GM13977 (cell line): ENCODE data around the gene ALG5.
A peak's percentile ranks its signal among the peaks of the same experiment; 100 is the strongest.

Experiments used
- DNase-seq: peaks from one replicate; pipeline ENCODE4 v3.0.0; 2012; ENCODE audit warnings: low spot score
- in situ Hi-C: fragments of 300-500 bp; cut with MboI; formaldehyde crosslinking; loops from one replicate; pipeline ENCODE4 v1.12.0; 2022; ENCODE audit warnings: low sequenced_read_pairs, low pct_unique_long_range_greater_than_20kb, mixed read lengths, inconsistent platforms; ENCODE audit not compliant: unreplicated experiment
- TF ChIP-seq, protein P1 (sequence below): IDR thresholded peaks from 2 replicates; pipeline ENCODE4 v1.5.1; 2012; ENCODE audit warnings: mild to moderate bottlenecking, control low read depth; ENCODE audit not compliant: insufficient read depth; ENCODE audit errors: extremely low read depth, missing control alignments

ALG5 gene

DNA sequence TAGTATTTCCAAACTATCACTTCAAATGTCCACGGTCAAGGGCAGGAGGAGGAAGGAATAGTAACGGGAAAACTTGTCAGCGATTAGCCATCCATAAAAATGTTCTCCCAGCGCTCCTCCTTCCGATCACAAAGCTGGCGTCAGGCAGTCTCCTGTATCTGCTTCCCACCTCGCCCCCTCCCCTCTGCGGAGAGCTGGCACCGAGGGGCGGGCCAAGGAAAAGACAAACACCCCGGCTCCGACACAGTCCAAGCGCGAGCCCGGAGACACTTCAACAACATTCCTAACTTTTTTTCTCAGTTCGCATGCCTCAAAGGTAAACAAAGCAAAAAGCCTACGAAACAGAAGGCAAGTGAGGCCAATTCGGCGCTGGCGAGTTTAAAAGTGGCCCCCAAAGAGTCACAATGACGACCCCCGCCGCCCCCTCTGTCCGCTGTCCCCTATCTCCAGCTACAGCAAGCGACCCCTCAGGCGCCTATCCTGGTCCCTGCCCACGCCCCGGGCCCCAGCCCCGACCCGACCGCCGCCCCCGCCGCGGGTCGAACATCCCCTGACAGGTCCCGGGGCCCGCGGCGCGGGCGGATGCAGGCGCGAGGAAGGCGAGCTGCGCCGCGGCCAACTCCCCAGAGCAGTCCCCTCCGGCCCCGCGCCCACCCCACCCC is 79.8 kb downstream of the ALG5 start:
- peak; percentile 36 for DNase-seq
- TF ChIP-seq, protein P1, sequence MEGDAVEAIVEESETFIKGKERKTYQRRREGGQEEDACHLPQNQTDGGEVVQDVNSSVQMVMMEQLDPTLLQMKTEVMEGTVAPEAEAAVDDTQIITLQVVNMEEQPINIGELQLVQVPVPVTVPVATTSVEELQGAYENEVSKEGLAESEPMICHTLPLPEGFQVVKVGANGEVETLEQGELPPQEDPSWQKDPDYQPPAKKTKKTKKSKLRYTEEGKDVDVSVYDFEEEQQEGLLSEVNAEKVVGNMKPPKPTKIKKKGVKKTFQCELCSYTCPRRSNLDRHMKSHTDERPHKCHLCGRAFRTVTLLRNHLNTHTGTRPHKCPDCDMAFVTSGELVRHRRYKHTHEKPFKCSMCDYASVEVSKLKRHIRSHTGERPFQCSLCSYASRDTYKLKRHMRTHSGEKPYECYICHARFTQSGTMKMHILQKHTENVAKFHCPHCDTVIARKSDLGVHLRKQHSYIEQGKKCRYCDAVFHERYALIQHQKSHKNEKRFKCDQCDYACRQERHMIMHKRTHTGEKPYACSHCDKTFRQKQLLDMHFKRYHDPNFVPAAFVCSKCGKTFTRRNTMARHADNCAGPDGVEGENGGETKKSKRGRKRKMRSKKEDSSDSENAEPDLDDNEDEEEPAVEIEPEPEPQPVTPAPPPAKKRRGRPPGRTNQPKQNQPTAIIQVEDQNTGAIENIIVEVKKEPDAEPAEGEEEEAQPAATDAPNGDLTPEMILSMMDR: no peak
- in situ Hi-C loops: no loop called here

DNA sequence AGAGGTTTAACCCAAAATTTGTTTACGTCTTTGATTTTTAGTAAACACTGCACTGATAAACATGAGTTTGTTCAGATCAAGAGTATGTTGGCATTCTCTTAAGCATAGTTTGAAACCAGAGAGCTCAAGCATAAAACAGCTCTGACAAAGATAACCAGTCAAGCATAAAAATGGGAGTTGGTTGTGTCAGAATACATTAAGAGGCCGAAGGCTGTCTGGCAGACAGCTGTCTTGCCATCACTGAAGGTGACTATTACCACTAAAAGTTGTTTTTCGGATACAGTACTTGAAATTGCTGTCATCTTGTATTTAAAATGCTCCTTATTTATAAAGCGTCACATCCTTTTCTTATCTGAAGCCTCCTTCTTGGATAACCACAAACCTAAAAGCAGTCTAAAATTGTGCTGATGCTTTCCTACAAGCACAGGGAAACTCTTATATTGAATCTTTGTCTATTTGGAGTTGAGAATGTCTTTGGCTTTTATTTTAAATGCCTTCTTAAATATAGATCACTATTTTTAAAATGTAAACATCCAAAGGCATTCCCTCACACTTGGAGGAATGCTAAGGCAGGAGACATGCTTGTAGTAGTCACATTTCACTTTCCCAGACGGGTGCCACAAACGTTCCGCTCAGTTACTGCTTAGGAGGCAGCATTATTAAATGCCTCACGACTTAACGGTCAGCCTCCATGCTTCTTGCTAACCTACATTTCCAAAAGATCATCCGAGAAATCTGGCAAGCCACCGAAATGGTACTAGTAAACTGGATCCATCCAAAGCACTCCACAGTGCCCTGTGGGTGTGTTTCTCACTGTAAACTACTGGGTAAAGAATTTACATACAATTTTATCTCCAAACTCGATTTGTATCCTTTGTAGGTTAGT is 80.7 kb downstream of the ALG5 start:
- no peak for DNase-seq
- in situ Hi-C loops: no loop called here
- TF ChIP-seq, protein P1: no peak

DNA sequence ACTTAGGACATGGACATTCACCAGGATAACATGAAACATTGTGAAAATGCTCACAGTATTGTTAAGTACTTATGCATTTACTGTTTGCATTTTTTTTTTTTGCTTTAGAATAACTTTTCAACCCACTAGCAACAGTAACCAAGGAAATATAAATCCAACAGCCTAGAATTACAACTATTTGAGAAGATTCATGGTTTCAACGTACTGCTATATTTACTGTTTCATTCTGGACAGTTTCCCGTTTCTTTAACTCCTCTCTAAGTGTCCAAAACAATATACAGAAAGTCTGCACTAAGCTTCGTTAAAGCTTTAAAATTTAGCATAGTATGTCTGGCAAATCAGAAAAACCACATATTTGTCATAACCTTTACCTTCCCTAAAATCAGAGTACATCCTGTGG is 81.8 kb downstream of the ALG5 start:
- in situ Hi-C loops: no loop called here

DNA sequence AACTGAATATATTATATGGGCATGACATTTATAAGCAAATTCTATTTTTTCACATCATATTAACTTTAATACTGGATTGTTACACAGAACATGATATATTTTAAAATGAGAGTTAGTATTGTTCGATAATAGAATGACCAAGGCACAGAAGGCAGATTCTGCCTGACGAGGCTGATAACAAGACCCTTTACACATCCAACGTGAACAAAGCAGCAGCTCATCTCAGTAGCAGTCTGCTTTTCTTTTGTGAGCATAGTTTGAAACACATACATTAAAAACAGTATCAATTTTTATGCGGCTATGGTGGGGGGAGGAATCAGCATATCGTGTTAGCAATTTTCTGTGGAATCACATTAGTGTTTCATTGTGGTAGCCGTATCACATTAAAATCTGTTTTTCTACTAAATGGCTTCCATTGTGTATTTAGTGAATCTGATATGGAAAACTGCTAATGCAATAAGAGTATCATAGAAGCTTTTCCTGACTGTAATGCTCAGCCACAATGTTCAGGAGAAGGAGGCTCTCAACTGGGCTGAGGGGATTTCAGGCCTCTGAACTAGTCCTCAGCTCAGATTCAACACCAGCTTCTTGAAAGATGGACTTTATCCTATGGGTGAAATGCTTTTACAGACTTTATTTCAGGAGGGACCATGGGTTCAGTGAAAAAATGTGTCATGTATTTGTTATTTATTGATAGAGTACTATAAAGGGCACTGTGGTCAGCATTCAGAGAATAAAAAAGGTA is 83.1 kb downstream of the ALG5 start:
- no peak for DNase-seq
- in situ Hi-C loops: no loop called here
- TF ChIP-seq, protein P1: no peak

More for the DNA sequence above, 81.8 kb downstream of the ALG5 start:
- TF ChIP-seq, protein P1: no peak
- no peak for DNase-seq

DNA sequence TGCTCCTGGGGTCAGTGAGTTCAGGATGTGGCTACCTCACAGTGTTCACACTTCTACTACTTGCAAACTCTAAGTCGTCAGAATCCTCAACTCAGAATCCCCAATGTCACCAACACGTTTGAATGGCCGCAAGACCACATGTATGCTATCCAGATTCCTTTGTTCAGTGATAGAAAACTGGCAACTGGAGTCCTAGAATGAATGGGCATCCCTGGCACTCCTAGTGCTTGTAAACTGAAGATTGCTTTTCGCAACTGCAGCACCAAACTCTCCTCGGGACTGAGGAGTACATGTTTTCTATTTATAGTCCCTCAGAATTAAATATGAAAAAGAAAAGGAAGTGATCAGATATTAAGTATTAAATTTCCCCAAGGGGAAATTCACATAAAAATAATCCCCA is 84.0 kb downstream of the ALG5 start:
- TF ChIP-seq, protein P1: no peak
- in situ Hi-C loops: no loop called here
- DNase-seq: no peak

DNA sequence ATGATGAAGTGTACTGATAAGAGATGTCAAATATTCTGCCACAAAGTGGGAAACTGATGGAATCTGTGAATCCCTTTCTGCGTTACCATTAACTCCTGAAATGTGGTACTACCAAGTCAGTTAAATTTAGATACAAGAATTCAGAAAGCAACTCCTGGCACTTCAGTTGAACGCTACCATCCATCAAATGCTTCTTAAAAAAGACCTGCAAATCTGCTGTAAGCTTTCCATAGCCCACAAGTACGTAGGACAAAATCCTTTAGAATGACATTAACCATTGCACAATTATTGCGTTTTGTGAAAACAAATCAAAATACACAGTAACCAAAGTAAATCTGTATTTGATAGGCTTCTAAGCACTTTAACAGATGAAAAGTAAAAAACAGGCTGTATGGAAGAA is 84.5 kb downstream of the ALG5 start:
- DNase-seq: no peak
- in situ Hi-C loops: no loop called here
- TF ChIP-seq, protein P1: no peak
